HG03135 (cell line): ENCODE results near the gene DIPK1B.

Experiments used
- ATAC-seq: cut with Tn5 transposase; IDR thresholded peaks from one replicate; pipeline ENCODE4 v1.9.1; 2021; ENCODE audit warnings: mild to moderate bottlenecking, moderate library complexity; ENCODE audit not compliant: unreplicated experiment

The DIPK1B gene

DNA sequence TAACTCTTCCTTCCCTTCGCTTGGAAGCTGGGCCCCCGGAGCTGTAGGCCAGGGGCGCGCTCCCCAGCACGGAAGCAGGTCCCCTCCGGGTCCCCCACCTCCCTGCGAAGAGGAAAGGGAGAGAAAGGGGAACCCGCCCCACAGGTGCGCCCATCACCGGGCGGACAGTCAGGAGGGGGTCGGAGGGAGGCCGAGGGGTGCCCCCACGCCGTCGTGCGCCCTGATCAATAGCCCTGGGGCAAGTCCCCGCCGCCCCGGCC, 25.9 kb upstream of the DIPK1B start:
- no peak for ATAC-seq

DNA sequence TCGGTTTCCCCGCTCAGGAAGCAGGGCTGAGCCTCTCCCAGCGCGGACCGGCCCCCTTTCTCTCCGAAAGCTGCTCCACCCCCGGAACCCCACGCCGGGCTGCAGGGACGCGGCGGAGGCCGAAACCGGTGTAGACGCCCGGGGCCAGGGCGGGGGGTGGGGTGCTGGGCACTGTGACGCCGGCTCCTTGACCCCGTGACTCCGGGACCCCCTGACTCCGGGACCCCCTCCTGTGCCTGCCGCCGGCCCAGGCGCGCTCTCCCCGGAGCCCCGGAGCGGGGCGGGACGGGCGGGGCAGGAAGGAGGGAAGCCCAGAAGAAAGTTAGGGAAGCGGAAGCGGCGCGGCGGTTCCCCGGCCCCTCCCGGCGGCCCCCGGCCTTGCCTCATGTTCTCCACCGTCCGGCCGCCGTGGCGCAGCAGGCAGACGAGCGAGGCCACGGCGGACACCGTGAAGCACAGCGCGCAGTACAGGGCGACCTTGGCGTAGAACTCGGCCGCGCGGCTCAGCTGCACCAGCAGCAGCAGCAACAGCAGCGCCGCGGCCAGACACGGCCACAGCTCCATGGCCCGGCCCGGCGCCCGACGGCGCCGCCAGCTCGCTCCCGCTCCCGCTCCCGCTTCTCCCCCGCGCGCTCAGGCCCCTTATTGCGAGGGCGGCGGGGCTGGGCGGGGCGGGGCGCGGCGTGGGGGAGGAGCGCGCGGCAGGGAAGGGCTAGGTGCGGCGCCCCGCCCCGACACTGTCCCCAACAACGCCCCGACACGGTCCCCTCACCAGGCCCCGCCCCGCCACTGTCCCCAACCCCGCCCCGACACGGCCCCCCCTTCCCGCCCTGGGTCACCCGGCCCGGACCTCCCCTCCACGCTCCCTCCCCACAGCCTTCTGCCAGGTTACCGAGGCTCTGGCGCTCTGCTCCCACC, 25.3 kb upstream of the DIPK1B start, which contains the start of gene AGPAT2:
AGPAT2 (minus strand) TSS at position 664 of the 918 bp plus-strand sequence; CDS start at position 564, 100 bp downstream.
- no peak for ATAC-seq

DNA sequence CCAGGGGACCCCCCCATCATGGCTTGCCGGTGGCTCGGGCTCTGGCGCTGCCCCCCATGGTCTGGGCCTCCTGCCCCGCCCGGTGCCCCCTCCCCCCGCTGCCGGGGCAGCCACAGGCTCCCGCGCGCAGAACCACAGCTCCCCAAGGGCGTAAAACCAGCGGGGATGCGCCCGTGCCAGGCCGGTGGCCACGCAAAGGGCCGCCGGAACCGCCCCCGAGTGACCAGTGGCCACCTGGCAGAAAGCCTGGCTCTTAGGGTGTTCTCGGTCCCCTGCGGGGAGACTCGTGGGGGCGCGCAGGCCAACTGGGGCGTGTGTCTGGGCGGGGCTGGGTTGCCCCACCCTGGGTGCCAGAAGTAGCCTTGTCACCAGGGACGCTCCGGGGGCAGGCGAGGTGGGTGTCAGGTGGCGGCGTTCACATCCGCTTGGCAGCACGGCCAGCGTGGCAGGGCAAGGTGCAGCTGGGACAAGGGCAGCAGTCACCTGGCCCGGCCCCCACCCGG, 24.6 kb upstream of the DIPK1B start:
- ATAC-seq, result no peak

DNA sequence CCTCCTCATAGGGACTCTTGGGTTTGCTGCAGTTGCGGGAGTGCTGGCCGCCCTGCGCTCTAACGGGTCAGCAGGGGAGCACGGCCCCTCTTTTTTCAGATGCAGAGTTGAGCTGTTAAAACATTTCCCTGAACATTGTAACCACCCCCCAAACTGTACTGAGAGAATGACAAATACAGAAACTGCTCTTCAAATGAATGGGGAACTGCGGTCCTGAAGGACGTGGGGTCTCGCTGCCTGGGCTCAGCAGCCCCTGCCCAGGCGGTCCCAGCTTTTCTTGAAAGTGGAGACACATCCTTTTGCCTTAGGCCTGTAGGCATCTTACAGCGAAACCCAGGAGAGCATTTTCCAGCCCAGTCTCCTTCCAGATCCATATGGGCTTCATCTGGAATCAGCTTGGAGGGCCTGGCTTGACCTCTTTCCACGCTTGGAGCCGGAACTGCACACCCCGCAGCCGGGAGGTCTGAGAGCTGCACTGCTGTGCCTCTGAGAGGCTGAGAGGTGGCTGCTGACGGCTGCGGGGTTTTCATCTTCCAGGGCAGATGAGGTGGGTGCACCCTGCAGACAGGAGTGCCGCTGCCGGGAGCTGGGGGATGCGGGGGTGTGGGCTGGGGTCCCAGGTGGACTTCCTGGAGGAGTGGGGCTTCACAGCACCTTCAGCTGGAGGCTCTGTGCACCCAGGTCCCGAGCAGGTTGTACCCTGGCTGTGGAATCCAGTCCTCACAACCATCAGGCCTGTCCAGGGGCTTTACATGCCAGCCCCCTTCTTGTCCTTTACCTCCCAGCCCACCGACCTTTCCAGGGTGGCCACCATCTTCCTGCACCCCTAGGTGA, 23.9 kb upstream of the DIPK1B start:
- ATAC-seq, result no peak

DNA sequence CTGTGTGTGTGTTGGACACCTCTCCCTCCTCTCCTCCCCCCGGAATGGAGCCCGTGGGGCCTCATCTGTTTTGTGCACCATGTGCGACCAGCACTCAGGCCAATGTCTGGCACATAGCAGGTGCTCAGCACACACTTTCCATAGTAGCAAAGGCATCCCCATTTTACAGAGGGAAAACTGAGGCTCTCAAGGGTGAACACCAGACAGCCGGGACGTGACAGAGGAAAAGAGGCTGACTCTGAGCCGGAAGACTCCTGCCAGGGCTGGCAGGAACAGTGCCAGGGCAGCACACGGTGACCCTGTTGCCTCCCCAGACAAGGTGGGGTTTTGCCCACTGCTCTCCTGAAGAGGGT, 23.3 kb upstream of the DIPK1B start:
- no peak for ATAC-seq

DNA sequence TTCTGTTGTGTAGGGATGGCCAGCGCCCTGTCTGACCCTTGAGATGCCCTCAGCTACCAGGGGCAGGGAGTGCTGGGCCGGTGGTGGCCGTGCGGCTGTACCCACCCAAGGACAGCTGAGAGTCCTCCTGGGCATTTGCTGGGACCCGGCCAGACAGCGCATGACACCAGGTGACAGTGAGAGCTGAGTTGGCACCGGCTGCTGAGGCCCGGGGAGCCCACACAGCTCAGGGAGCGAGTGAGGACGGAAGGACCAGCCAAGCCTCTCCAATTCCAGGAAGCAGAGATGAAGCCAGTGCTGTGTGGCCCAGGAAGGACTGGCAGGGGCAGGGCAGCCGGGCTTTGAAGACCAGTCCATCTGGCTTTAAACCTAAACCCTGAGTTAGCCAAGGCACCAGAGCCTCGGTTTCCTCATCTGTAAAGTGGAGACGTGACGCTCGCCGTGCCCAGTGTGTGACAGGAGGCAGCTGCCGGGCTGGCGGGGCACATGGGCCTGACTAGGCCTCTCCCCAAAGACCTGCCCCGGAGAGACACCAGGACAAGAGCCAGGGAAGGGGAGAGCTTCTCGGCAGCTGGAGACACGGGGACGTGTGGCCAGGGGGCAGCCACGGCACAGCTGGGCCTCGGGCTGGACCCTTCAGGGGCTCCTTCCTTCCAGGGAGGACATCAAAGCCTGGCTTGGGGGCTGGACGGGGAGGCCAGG, 22.1 kb upstream of the DIPK1B start:
- no peak for ATAC-seq

DNA sequence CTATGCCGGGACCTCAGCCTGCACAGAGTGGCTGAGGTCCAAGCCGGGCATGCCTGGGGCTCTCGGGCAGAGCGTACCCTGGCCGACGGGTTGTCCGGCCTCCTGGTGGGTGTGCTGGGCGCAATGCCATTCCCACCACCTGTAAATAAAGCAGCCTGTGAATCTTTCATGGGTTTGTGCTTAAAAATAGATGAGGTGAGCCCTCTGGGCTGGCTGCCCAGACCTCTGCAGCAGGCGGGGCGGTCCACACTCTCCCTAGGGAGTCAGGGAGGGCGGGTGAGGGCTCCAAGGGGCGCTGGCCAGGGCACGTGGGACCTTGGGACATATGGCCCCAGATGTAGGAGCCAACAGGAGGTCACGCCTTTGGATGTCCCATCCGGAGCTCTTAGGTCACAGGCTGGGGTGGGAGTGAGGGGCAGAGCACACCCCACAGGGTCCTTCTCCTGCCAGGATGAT, 21.5 kb upstream of the DIPK1B start:
- no peak for ATAC-seq

DNA sequence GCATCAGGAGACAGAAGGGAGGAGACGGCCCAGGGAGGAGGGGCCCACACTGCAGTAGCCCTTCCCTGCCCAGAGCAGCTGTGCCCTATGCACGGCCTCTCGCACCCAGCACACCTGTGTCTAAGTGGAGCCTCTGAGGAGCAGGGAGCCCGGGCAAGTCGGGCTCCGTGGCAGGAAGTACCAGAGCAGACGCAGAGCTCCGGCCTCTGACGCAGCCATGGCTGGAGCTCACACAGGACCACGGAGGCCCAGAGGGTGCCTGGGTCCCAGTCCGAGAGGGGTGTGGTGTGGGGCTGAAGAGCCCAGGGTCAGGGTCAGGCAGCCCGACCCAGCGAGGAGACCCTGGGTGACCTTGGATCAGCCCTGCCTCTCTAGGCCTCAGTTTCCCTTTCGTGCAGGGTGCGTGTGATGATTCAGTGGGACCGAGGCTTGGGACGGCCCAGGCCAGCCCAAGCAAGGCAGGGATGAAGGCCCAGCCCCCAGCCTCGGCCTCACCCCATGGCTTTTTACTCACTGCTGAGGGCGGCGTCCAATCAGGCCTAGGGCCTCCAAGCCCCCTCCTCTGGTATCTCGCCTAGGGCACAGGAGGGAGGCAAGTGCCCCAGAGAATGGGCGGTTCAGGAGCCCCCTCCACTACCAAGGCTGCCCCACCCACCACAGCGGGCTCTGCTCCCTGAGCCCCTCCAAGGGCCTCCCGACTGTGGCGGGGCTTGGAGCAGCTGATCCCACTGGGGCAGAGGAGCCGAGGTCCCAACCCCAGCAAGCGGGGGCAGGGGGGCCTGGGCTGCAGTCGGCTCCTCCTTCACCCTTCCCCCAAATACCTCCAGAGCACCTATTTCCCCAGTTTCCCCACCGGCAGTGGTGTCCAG, 20.8 kb upstream of the DIPK1B start:
- no peak for ATAC-seq

DNA sequence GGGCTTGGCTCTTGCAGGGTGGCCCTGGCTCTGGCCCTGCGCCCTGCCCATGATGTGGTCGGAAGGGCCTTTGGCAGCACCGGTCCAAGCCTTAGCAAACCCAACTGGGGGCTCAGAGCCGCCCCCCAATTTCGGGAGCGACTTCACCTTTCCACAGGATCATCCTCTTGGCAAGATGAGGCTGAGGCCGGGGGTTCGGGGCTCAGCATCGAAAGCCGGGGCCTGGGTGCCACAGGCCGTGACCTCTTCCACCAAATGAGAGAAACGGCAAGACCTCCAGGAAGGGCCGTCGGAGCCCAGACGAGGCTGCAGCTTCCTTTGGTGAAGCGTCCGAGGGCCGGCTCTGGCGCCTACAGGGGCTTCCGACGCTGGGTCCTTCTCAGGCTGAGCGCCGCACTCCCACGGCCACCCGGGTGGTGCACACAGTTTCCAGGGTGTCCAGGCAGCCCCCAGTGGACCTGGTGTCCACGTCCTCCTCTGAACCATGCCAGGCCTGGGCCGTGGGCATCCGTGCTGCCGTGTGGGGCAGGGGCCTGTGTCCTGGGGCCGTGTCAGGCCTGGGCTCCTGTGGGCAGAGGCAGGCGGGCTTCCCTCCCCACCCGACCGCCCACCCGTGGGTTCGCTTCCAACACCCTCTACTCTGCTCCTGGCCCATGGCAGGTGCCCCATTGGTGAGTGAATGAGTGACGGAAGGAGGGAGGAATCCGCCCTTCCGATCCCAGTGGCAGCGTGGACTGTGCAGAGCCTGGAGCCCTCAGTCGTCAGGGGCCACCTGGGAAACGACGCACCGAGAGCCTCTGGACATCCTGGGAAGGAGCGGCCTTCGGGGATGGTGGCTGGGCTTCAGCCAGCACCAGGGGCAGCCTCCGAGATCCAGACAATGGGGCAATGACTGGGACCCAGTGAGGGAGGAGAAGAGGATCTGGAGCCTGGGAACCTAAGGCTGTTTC, 19.9 kb upstream of the DIPK1B start:
- no peak for ATAC-seq

DNA sequence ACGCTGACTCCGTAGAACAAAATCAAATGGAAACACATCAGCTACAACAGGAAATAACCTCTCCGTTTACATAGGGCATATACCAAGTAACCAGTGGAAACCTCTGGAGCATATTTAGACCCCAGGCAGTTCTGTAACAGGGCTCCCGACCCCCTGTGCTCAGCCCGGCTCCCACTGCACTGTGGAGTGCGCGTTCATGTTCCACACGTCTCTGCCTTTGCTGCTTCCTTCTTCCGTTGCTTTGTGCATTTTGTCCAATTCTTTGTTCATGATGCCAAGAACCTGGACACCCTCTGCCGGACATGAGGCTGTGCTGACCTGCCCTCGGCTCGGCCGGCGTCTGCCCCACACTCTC, 19.3 kb upstream of the DIPK1B start:
- ATAC-seq, result no peak

DNA sequence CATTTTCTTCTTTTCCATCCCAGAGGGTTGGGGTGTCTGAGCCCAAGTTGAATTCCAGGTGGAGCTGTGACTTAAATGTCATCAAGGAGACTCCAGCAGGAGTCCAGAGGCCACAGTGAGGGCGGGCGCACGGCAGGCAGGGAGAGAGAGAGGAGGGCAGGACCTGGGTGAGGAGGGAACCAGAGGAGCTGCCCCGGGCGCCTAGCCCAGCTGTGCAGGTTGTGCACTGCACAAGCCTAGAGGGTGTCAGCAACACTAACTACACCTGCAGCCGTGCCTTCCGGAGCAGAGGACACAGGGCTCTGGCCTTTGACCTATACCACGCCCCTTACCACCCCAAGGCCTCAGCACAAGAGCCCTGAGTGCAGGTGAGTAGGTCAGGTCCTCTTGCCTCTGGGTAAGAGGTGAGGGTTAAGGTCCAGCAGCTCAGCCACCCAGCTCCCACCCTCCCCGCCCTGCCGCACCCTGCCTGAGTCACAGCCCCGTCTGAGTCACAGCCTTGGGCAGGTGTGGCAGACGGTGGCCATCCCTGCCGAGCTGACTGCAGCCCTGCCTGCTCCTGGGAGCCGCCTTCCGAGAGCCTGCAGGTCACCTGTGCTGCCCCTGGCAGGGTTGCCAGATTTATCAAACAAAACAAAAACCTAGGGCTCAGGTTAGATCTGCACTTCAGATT, 18.7 kb upstream of the DIPK1B start:
- no peak for ATAC-seq

DNA sequence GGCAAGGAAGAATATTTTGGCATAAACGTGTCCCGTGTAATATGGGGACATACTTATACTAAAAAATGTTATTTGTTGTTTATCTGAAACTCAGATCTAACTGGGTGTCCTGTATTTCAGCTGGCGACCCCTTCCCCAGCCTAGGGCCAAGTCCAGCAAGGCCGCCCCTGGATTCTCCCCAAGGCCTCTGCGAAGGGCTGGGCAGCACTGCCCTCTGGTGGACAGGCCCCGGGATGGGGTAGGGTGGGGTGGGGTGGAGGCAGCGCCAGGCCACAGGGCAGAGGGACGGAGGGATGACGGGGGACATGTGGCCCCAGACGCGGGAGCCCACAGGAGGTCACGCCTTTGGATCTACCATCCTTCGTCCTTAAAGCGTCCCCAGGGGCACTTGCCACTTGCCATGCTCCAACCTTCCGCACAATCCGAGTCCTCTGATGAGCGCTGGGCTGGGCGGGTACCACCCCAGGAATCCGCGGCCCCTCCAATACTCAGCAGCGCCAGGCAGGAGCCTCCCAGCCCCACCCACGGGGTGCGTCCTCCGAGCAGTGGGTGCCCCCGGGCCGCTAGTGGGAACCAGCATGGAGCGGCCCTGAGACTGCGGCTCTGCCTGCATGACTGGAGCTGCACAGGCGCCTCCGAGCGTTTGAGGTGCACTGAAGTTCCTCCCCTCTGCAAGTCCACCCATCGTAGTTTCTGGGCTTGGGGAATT, 18.1 kb upstream of the DIPK1B start:
- ATAC-seq, result no peak

DNA sequence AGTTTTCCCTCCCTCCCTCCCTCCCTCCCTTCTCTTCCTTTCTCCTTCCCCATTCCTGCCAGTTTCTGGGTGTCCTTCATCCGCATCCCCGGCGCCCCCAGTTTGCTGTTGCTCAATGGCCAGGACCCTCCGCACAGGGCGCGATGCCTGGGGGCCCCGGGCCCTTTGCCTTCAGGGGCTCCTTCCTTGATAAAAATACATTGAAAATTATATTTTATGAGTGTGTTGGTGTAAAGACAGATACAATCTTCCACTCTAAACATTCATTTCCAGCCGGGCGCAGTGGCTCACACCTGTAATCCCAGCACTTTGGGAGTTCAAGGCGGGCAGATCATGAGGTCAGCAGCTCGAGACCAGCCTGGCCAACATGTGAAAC, 17.5 kb upstream of the DIPK1B start:
- ATAC-seq, result no peak

DNA sequence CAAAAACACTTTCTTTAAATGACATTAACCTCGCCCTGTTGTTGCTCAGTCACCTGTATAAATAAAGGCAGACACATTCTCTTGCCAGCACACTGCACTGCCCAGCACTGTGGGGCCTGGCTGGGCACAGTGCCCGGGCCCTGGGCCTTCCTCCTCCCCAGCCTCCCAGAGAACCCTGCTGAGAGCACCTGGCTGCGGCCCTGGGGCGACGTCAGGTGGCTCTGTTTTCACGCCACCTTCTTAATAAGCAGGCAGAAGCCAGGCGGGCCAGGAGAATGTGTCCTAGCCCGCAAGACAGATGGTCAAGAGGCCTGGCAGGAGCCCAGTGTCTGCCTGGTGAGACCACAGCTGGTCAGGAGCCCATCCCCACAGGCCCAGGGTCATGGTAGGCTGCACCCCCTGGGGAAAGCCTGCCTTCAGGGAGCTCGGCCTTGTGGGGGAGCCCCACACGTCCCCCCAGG, 16.9 kb upstream of the DIPK1B start:
- ATAC-seq, result no peak

DNA sequence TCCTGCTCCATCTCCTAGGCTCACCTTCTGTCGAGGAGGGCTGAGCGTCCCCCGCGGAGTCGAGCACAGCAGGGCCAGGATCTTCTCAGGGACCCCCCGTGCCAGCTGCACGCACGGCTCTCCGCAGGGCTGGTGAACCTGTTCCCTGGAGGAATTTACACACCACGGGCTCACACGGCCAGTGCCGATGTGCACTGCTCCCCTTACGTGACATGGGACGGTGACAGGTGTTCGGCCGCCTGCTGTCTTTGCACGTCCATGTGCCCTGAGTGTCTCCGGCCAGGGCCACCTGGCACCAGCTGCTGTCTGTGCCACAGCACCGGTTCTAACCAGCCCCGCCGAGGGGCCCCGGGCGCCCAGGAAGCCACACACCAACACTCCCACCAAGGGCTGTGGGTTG, 16.4 kb upstream of the DIPK1B start:
- ATAC-seq, result no peak

DNA sequence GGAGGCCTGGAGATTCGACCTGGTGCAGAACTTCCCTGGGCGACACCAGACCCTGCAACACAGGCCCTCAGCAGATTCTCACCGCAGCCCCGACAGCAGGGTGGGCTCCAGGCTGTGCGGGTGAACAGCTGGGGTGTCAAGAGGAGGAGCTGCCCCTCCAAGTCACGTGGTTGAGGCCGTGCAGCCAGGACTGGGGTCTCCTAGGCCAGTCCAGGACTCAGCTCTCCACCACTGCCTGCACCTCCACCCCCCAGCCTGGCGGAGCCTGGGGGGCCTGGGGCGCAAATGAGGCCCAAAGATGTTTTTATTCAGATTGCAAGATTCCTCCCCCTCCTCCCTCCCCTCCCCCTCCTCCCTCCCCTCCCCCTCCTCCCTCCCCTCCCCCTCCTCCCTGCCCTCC, 15.9 kb upstream of the DIPK1B start:
- ATAC-seq, result no peak

DNA sequence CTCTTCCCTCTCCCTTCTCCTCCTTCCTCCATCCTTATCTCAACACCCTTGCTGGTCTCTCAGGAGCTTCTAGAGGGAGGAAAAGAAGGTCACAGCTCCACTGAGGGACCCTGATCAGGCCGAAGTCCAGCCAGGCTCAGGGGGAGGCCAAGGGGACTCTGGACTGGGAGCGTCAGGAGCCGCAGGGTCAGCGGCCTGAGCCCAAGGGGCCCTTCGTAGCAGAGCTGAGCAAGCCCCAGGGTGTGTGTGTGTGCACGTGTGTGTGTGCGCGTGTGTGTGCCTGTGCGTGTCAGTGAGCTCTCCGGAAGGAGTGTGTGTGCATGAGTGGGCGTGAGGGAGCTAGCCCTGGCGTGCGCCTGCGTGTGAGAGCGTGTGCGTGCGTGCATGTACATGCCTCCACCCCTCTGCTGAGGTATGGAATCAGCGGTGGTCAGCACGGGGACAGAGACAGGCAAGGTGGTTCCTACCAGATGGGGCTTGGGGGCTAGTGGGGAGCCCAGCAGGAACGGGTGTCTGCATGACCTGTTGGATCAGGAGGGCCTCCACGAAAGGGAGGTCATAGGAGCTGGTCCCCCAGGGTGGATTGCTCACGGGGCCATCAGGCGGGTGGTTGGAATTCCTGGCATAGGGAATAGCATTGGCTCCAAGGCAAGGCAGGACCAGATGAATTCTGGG, 15.1 kb upstream of the DIPK1B start:
- ATAC-seq, result no peak
